Ishikawa (cell line): ENCODE measurements around the gene DDIAS.

Source experiments
- CEBPB ChIP-seq: IDR thresholded peaks from 2 replicates; pipeline ENCODE4 v1.6.1; 2012
- CREB1 ChIP-seq: IDR thresholded peaks from 2 replicates; pipeline ENCODE4 v1.6.1; 2012; ENCODE audit warnings: low read depth
- MAX ChIP-seq: IDR thresholded peaks from 2 replicates; pipeline ENCODE4 v1.6.1; 2012
- RAD21 ChIP-seq: IDR thresholded peaks from 2 replicates; pipeline ENCODE4 v1.6.1; 2012; ENCODE audit warnings: low read depth
- TAF1 ChIP-seq: IDR thresholded peaks from 2 replicates; pipeline ENCODE4 v1.6.1; 2012; ENCODE audit warnings: low read depth, mild to moderate bottlenecking
- TCF12 ChIP-seq: IDR thresholded peaks from 2 replicates; pipeline ENCODE4 v1.6.1; 2012; ENCODE audit warnings: low read depth
- TF ChIP-seq, protein P1 (sequence below): IDR thresholded peaks from 2 replicates; pipeline ENCODE4 v1.6.1; 2012; ENCODE audit warnings: low read depth, mild to moderate bottlenecking

GRCh38 chr11:82858133-82858532 is 43.4 kb upstream of the DDIAS start:
- TF ChIP-seq RAD21 (no peak), MAX (no peak), CREB1 (no peak), CEBPB (no peak), TAF1 (no peak), TCF12 (no peak)
- TF ChIP-seq, protein P1, sequence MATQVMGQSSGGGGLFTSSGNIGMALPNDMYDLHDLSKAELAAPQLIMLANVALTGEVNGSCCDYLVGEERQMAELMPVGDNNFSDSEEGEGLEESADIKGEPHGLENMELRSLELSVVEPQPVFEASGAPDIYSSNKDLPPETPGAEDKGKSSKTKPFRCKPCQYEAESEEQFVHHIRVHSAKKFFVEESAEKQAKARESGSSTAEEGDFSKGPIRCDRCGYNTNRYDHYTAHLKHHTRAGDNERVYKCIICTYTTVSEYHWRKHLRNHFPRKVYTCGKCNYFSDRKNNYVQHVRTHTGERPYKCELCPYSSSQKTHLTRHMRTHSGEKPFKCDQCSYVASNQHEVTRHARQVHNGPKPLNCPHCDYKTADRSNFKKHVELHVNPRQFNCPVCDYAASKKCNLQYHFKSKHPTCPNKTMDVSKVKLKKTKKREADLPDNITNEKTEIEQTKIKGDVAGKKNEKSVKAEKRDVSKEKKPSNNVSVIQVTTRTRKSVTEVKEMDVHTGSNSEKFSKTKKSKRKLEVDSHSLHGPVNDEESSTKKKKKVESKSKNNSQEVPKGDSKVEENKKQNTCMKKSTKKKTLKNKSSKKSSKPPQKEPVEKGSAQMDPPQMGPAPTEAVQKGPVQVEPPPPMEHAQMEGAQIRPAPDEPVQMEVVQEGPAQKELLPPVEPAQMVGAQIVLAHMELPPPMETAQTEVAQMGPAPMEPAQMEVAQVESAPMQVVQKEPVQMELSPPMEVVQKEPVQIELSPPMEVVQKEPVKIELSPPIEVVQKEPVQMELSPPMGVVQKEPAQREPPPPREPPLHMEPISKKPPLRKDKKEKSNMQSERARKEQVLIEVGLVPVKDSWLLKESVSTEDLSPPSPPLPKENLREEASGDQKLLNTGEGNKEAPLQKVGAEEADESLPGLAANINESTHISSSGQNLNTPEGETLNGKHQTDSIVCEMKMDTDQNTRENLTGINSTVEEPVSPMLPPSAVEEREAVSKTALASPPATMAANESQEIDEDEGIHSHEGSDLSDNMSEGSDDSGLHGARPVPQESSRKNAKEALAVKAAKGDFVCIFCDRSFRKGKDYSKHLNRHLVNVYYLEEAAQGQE = no peak
